IPS-NIHi11 (cell line): ENCODE data around the gene KRTCAP2.
"Not testable (repeated sequence)": the region's sequence is repeated elsewhere in the genome, so short reads cannot be mapped to it uniquely, and the experiment has no call there.

Experiments
- DNase-seq: peaks from one replicate; pipeline ENCODE4 v3.0.0; 2012; ENCODE audit warnings: mixed read lengths, low spot score

KRTCAP2 gene

DNA sequence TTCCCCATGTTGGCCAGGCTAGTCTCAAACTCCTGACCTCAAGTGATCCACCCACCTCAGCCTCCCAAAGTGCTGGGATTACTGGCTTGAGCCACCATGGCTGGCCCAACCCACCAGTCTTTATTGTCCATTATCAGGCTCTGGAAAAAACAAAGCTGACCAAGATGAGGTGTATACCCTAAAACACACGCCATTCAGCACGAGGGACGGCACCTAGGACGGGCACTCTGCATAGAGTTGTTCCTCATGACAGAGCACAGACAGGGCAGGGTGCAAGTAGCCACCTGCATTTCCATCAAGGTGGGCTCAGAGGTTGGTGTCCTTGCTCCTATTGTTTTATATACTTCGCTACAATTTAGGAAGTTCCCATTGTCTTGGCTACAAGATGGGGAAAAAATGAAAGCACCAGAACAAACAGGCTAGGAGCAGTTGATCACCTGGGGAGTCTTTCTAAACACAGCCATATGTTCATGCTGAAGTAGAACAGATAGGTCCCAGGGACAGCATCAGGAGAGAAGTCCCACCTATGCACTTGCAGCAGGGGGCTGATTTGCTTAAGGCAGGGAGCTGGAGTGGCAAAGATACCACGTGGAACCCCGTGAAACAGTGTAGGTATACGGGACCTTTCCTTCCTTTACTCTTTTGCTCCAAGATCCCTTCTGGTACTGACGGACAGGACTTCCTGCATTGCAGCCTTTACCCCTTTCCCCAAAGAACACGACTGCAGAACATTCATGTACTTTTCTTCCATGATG lies 4.5 kb downstream of the KRTCAP2 start:
- DNase-seq, result no peak

DNA sequence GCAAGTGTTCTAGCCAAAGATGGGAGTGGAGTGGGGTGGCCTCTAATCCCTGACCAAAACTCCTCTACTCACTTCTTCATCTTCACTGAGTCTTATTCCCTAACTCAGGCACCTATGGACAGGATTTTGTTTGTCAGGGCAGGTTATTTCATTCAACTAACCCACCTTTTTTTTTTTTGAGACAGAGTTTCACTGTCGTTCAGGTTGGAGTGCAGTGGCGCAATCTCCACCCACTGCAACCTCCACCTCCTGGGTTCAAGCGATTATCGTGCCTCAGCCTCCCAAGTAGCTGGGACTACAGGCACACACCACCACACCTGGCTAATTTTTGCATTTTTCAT lies 5.0 kb downstream of the KRTCAP2 start:
- DNase-seq, result not testable (repeated sequence)

DNA sequence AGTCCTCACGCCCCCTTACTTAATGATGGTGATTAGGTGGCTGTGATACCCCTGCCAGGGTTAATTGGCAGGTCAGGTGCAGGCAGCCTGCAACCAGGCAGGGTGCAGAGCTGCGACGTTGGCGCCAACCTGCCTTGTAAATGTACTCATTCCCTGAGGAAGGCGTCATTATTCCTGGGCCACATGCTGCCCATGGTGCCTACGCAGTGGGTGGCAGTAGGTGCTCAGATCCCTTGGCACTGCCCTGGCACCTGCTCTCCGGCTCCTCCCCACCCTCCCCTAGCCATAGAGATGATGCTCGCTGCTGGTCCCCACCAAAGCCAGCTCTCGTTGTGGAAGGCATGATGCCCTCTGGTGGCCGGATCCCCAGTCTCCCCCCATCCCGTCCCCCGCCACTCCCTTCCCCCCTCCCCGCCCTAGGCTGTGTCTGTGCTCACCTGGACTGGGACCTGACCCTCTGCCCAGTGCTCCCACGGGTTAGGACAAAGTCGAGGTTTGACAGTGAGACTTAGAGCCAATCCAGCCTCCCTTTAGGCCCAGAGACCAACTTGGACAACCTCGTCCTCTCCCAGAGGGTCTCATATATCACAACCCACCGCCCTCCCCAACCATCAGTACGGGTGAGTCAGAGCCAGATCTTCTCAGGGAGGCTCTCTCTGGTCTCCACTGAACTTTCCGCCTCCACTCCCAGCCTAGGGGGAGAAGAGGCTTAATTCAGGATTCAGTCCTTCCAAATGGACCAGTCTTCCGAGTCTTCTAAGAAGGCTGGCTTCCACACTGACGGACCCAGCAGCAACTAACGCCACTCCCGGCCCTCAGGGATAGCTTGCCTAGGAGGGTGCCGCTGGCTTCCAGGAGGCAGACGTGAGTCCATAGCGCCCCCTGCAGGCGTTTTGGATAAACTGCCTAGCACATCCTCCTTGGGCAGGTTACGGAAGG lies 5.7 kb downstream of the KRTCAP2 start:
- peak; percentile 87 for DNase-seq

DNA sequence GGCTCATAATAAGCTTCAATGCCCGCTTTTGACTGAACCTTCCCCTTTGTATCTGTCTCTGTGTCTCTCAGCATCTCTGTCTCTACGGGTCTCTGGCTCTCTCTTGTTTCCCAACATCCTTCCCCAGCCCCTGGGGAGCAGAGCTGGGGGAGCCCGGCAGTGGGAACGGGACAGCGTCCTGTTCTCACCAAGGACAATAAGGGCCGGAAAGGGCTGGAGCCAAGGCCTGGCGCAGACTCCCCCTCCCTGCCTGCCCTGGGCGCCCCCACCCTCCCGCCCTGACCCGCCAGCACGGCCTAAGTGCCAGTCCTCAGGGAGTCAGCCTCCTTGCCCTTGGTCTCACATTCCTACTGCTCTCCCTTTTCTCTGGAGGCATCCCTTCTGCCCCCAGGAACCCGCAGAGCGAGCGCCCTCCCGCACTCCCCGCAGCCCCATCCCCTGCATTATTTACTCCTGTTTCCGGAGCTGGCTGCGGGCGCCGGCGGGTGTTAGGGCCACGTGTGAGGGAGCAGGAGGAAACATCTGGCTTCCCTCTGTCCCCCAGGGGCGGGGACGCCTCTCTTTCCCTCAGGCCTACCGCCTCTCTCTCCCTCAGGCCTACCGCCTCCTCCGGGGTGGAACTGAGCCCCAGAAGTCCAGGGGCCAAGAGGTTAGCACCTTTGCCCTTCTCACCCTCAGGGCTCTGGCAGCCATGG lies 6.5 kb downstream of the KRTCAP2 start:
- peak; percentile 29 for DNase-seq

DNA sequence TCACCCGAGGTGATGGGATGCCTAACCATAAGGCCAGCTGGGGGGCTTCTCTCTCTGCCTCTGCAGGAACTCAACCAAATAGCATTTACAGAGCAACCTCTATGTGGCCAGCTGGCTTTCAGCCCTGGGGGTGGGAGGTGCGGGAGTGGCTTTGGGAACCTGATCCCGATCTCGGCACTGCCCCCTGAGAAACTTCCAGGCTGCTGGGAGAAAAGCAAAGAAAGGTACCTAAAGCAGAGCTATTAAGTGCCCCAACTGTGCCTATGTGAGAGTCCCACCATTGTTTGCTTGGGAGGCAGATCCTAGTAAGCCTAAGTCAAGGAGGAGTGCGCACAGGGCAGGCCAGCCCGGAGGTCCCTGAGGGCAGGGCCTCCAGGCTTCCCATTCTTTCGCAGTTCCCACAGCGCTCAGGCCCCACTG lies 7.0 kb downstream of the KRTCAP2 start:
- DNase-seq, result peak; percentile 18

DNA sequence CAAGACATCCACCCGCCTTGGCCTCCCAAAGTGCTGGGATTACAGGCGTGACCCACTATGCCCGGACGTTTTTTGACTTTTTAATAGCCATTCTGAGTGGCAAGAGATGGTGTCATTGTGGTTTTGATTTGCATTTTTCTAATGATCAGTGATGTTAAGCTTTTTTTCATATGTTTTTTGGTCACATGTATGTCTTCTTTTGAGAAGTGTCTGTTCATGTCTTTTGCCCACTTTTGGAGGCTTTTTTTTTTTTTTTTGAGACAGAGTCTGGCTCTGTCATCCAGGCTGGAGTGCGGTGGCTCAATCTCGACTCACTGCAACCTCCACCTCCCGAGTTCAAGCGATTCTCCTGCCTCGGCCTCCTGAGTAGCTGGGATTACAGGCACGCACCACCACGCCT lies 8.5 kb downstream of the KRTCAP2 start:
- not testable (repeated sequence) for DNase-seq

DNA sequence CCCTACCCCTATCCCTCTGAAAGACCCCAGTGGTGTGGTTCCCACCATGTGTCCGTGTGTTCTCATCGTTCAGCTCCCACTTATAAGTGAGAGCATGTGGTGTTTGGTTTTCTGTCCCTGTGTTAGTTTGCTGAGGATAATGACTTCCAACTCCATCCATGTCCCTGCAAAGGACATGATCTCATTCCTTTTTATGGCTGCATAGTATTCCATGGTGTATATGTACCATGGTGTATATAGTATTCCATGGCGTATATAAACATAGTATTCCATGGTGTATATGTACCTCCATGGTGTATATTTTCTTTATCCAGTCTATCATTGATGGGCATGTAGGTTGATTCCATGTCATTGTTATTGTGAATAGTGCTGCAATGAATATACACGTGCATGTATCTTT lies 9.3 kb downstream of the KRTCAP2 start:
- DNase-seq, result not testable (repeated sequence)

DNA sequence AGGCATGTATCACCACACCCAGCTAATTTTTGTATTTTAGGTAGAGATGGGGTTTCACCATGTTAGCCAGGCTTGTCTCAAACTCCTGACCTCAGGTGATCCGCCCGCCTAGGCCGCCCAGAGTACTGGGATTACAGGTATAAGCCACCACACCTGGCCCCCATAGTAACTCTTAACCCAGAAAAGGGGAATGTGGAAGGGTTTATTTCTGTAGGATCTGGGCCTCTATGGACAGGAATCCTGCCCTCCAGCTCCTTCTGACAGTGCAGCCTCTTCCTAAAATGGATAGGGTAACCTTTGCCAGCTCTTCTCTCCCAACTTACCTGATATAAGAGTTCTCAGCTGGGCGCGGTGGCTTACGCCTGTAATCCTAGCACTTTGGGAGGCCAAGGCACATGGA lies 10.5 kb downstream of the KRTCAP2 start:
- DNase-seq, result not testable (repeated sequence)

DNA sequence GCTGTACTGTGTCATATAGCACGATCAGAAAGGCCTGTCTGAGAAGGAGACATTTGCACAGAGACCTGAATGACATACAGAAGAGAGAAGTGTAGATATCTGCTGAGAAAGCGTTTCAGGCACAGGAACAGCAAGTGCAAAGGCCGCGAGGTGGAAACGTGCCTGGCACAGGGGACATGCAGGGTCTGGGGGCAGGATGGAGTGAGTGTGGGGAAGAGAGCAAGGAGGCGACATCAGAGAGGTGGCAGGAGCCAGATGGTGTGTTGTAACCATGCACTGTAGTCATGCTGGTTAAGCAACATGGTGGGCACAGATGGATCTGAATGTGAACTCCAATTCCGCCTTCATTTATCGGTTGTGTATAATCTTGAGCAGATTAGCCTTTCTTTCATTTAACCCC lies 13.0 kb downstream of the KRTCAP2 start:
- DNase-seq, result no peak

DNA sequence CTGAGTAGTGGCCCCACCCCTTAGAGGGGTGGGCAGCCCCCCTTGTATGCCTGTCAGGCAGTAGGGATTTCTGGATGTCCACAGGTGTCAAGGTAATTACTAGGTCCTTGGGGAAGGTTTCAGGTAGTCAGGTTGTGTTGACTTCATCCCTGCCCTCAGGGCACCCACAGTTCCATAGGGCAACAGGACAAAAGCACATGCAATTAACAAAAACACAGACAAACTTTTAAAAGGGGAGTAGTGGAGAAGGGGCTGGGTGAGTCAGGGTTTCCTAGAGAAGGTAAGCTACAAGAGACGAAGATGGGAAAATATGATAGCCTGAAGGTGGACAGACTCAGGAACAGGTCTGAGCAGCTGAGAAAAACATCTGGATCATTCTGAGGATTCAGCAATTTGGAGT lies 14.1 kb downstream of the KRTCAP2 start:
- DNase-seq, result no peak

DNA sequence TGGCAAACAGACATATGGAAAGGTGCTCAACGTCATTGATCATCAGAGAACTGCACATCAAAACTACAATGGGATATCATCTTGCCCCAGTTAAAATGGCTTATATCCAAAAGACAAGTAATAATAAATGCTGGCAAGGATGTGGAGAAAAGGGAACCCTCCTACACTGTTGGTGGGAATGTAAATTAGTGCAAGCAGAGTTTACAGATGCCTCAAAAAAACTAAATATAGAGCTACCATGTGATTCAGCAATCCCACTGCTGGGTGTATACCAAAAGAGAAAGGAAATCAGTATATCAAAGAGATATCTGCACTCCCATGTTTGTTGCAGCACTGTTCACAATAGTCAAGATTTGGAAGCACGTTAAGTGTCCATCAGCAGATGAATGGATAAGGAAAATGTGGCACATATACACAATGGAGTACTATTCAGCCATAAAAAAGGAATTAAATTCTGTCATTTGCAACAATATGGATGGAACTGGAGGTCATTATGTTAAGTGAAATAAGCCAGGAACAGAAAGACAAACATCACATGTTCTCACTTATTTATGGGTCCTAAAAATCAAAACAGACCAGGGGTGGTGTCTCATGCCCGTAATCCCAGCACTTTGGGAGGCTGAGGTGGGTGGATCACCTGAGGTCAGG lies 17.0 kb downstream of the KRTCAP2 start:
- DNase-seq, result not testable (repeated sequence)

DNA sequence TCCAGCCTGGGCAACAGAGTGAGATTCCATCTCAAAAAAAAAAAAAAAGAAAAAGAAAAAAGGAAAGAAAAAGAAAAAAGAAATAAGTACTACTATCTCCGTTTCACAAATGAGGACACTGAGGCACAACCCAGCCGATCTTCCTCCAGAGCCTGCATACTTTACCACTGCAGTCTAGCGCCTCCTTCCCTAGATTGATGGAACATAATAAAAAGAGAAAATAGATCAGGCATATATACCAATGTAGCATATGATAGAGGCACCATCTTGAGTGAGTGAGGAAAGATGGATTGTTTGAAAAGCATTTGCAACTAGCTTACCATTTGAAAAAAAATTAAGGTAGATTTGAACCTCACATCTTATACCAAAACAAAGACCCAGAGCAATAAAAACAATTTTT lies 27.6 kb downstream of the KRTCAP2 start:
- DNase-seq, result no peak

DNA sequence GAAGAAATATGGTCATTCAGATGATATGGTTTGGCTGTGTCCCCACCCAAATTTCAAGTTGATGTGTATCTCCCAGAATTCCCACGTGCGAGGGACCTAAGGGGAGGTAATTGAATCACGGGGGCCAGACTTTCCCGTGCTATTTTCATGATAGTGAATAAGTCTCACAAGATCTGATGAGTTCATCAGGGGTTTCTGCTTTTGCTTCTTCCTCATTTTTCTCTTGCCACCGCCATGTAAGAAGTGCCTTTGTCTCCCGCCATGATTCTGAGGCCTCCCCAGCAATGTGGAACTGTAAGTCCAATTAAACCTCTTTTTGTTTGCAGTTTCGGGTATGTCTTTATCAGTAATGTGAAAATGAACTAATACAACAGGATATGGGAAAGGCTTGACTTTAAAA lies 31.4 kb downstream of the KRTCAP2 start:
- DNase-seq, result no peak

DNA sequence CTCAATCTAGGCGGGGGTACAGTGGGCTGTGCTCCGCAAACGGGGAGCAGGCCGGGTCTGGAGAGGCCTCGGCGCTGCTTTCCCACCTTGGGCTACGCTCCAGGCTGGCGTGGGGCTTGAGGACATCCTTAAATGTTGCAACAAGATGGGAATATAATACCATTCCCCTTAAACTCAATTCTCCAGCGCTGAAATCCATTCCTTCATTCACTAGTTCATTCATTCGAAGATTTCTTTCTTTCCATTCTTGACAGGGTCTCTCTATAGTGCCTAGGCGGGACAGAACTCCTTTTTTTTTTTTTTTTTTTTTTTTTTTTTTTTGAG lies 32.5 kb downstream of the KRTCAP2 start:
- no peak for DNase-seq

DNA sequence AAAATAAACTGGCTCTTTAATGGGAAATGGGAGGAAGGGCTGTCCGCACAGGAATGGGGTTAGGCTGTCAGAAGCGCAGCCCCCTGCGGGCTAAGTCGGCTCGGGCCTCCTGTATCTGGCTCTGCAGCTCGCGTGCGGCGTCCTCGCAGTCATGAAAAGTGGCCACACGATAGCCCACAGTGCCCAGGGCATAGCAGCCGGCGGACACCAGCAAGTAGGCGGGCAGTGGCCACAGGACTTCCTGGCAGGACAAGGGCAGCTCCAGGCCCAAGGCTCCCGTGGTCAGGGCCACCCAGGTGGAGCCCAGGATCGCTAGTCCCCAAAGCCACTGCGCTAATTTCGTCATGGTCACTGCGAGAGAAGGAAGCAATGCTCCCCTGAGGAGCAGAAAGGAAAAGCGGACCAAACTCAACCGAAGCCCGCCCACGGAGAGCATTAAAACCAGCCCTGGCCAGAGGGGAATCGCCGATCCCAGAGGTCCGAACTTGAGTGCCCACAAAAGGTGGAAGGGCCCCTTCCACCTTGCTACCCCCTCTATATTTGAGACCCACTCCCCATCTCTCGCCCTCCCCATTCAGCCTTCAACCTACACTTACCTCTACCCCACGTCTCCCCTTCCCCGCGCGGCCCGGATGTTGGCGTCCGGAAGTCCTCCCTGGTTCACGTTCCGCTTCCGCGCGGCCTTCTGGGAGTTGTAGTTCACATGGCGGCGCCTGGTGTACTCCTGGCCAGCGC lies 33.0 kb downstream of the KRTCAP2 start, which contains the start of gene DPM3:
Gene DPM3 (minus strand): TSS at position 637 of the 735 bp plus-strand sequence. CDS start 291 bp downstream, at position 346.
- DNase-seq, result peak; percentile 83

DNA sequence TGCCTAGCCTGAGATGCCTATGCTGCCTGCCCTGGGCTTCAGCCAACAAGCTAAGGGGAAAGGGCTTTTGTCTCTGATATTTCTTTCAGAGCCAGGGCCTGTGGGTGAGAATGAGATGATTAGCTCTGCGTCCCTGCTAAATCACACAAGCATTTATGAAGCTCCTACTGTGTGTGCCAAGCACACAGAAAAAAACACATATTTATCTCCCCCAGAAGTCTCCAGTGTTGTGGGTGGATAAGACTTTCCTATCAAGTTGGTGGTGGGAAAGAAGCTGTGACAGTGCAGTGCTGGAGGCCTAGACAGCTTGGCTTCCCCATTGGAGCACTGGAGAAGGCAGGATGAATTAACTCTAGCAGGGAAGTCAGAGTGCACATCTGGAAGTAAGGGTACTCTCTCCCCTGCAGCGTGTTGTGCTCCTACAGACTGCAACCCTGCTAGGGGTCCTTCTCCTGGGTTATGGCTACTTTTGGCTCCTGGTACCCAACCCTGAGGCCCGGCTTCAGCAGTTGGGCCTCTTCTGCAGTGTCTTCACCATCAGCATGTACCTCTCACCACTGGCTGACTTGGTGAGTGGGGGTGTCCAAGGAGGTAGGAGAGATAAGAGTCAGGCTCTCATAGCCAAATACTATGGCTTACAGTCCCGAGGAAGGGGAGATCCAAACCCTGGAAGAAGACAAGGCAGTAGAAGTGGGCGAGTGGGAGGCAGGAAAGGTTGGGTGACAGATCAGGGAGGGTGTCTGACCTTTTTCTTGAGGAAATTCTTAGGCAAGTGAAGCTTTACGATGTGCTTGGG lies 35.8 kb downstream of the KRTCAP2 start:
- no peak for DNase-seq

DNA sequence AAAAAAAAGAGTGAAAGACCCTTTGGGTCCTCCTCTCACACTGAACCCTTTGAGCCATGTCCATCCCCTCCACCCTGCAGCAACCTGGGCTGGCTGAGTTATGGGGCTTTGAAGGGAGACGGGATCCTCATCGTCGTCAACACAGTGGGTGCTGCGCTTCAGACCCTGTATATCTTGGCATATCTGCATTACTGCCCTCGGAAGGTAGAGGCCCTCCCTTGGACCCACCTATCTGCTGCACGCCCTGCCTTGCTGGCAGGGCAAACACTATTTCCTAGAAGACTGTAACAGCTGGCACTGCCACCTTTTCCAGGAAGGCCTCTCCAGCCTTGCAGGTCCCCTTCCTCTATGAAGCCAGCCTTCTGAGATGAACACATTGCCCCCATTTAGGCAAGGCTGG lies 36.4 kb downstream of the KRTCAP2 start:
- no peak for DNase-seq

DNA sequence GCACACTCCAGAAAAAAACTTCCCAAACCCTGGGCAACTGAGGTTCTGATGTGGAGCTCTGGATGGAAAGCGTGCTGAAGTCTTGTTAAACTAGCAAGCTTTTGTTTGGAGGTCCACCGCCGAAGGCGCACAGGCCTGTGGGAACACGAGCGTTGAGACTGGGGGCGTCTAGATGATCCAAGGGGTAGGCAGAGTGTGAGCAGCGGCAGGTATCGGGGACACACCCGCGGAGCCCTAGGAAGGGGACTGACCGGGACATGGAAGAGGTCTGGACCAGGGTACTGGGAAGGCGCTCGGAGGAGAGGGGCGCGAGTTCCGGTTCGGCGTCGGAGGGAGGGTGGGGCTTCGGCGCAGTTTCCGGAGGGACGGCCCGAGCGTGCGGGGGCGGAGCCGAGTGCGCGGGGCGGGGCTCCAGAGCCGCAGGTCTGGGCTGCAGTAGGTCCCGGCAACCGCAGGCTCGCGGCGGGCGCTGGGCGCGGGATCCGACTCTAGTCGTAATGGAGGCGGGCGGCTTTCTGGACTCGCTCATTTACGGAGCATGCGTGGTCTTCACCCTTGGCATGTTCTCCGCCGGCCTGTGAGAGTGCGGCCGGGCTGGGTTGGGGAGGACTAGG lies 37.6 kb downstream of the KRTCAP2 start, which contains the start of gene SLC50A1:
Gene SLC50A1 (plus strand): TSS at position 438 of the 614 bp plus-strand sequence. CDS start 60 bp downstream, at position 498.
- DNase-seq, result peak; percentile 96

DNA sequence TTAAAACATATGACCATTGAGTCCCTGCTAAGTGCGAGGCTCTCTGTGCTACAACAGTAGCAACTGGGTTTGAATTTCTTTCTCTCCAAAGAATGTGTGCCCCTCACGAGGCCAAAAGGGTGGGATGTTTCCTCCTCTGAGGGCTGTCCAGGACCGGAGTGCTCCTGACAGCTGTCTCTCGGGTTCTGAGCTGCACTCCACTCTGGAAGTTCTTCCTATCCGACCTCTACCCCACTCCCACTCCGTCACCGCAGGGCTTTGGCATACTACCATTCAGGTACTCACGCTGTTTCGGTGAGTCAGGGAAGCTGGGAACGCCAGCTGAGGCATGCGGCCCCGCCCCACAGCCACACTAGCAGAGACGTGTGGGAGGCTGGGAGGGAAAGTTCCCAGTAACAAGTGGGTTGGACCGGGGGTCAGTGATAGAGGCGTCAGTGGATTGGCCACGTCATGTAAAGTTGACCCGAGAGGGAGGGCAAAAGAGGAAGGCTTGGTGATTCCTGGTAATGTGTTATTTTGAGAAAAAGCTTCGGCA lies 38.2 kb downstream of the KRTCAP2 start:
- DNase-seq, result peak; percentile 69

DNA sequence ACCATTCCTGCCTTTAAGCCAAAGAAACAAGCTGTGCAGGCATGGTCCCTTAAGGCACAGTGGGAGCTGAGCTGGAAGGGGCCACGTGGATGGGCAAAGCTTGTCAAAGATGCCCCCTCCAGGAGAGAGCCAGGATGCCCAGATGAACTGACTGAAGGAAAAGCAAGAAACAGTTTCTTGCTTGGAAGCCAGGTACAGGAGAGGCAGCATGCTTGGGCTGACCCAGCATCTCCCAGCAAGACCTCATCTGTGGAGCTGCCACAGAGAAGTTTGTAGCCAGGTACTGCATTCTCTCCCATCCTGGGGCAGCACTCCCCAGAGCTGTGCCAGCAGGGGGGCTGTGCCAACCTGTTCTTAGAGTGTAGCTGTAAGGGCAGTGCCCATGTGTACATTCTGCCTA lies 38.8 kb downstream of the KRTCAP2 start:
- DNase-seq, result no peak
